HepG2 (cell line): ENCODE measurements around the gene PAIP2. TPM values are rescaled to one million over a fixed set of nuclear protein-coding genes. Genes with fewer than 3 reads are reported as not detected.

Experiments
- CBFB ChIP-seq: sonication (generic); formaldehyde crosslinking; IDR thresholded peaks from 2 replicates; pipeline ENCODE4 v1.4.0; 2020; ENCODE audit warnings: missing genetic modification reagents
- ELF4 ChIP-seq: sonication (generic); formaldehyde crosslinking; IDR thresholded peaks from 2 replicates; pipeline ENCODE4 v1.5.0; 2020; ENCODE audit warnings: missing genetic modification reagents, mild to moderate bottlenecking, moderate library complexity, borderline replicate concordance
- FOXC1 ChIP-seq: sonication (generic); formaldehyde crosslinking; IDR thresholded peaks from 2 replicates; pipeline ENCODE4 v1.8.0; 2022; ENCODE audit warnings: mild to moderate bottlenecking, missing genetic modification reagents, borderline replicate concordance
- HDAC2 ChIP-seq: sonication (generic); formaldehyde crosslinking; IDR thresholded peaks from 2 replicates; pipeline ENCODE4 v1.4.0; 2020; ENCODE audit warnings: missing genetic modification reagents
- IRF2 ChIP-seq: IDR thresholded peaks from 2 replicates; pipeline ENCODE4 v1.6.1; 2018; ENCODE audit warnings: missing genetic modification reagents, missing compliant biosample characterization
- KDM1A ChIP-seq: IDR thresholded peaks from 2 replicates; pipeline ENCODE4 v1.6.1; 2016; ENCODE audit warnings: missing compliant biosample characterization
- MIXL1 ChIP-seq: IDR thresholded peaks from 2 replicates; pipeline ENCODE4 v1.6.1; 2016
- NR2C2 ChIP-seq: sonication (generic); formaldehyde crosslinking; IDR thresholded peaks from 2 replicates; pipeline ENCODE4 v1.4.0; 2020; ENCODE audit warnings: missing genetic modification reagents, mild to moderate bottlenecking, moderate library complexity, borderline replicate concordance
- RAD21 ChIP-seq: fragments of 450-650 bp; formaldehyde crosslinking; IDR thresholded peaks from 2 replicates; pipeline ENCODE4 v1.5.0; 2020; ENCODE audit warnings: mild to moderate bottlenecking
- RCOR2 ChIP-seq: IDR thresholded peaks from 2 replicates; pipeline ENCODE4 v1.6.1; 2016; ENCODE audit warnings: missing biosample characterization, missing genetic modification reagents
- SMAD9 ChIP-seq: sonication (generic); formaldehyde crosslinking; IDR thresholded peaks from 2 replicates; pipeline ENCODE4 v1.5.1; 2020; ENCODE audit warnings: mild to moderate bottlenecking, missing genetic modification reagents
- STAG1 ChIP-seq: sonication (generic); formaldehyde crosslinking; IDR thresholded peaks from 2 replicates; pipeline ENCODE4 v1.4.0; 2020; ENCODE audit warnings: missing genetic modification reagents
- XRCC5 ChIP-seq: fragments of 200-400 bp; formaldehyde crosslinking; optimal IDR thresholded peaks from 2 replicates; pipeline ENCODE3; 2017; ENCODE audit warnings: mild to moderate bottlenecking, low read length
- polyA plus RNA-seq, 8 experiments: library from polyadenylated mRNA; depleted of rRNA in 3 of 8; stranded (reverse) in 7 of 8; unstranded in 1 of 8; fragments of >200 nt; fragmentation: Illumina TruSeq in 4 of 8; extraction: Trizol in 4 of 8; gene quantifications; 2 replicates each; pipeline versions ENCODE4 v1.2.1 to v1.2.3, GENCODE V29; 2011 to 2016; ENCODE audit warnings: low read depth in 4 of 8, missing spikeins in 1 of 8, mixed read lengths in 1 of 8; ENCODE audit not compliant: insufficient read depth in 1 of 8
- total RNA-seq, 5 experiments: library from RNA; depleted of rRNA; stranded (reverse); fragments of >200 nt; fragmentation: Illumina TruSeq; extraction: Trizol; gene quantifications; 2 replicates each; pipeline ENCODE4 v1.2.3, GENCODE V29; 2016; ENCODE audit warnings: low read depth in 1 of 5
- TF ChIP-seq, protein P1 (sequence below): sonication (generic); formaldehyde crosslinking; IDR thresholded peaks from 2 replicates; pipeline ENCODE4 v1.5.1; 2020; ENCODE audit warnings: missing genetic modification reagents, mild to moderate bottlenecking, borderline replicate concordance
- TF ChIP-seq, protein P2 (sequence below): sonication (generic); formaldehyde crosslinking; IDR thresholded peaks from 2 replicates; pipeline ENCODE4 v1.5.0; 2020; ENCODE audit warnings: mild to moderate bottlenecking, missing genetic modification reagents, moderate library complexity
- TF ChIP-seq, protein P3 (sequence below): sonication (generic); formaldehyde crosslinking; IDR thresholded peaks from 2 replicates; pipeline ENCODE4 v1.8.1; 2023; ENCODE audit warnings: missing genetic modification reagents, mild to moderate bottlenecking, borderline replicate concordance
- TF ChIP-seq, protein P4 (sequence below): sonication (generic); formaldehyde crosslinking; IDR thresholded peaks from 2 replicates; pipeline ENCODE4 v1.4.0; 2020; ENCODE audit warnings: missing genetic modification reagents
- TF ChIP-seq, protein P5 (sequence below): sonication (generic); formaldehyde crosslinking; IDR thresholded peaks from 2 replicates; pipeline ENCODE4 v1.4.0; 2020; ENCODE audit warnings: missing genetic modification reagents
- TF ChIP-seq, protein P6 (sequence below): sonication (generic); formaldehyde crosslinking; IDR thresholded peaks from 2 replicates; pipeline ENCODE4 v1.4.0; 2020; ENCODE audit warnings: missing genetic modification reagents

The PAIP2 gene
- total and polyA plus RNA-seq, 2 of the 13 experiments (the other 11 are each of a cell fraction or from before 2014, with no cell fraction given) = 61.5 to 76.3 TPM

DNA sequence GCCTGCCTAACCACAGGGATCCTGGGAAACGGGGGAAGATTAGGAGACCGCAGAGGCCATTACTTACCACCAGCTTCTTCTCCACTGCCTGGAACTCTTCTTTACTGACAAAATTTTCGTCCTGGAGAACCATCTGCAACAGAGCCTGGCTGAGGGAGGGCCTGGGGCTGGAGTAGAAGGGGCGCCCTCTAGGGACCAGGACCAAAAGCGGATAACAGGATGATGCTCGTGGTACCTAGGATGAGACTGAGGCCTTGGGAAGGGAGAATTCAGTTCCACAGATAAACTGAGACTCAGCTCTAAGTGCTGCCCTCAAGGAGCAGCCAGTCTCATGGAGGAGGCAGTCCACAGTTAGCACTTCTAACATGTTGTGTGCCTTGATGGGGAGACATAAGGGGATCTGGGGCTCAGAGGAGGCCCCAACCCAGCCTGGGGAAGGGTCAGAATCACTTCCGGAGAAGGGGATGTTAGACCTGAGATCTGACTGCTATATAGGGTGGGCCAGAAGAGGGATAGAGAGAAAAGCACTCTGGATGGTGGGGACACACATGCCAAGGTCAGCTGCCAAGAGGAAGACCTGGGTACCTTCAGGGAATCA, 61.0 kb downstream of the PAIP2 start (continued):
- TF ChIP-seq ELF4 (CRISPR knock-in tag) = 0 out of 2 replicates have a peak, but pooled peaks have one; percentile 8
- TF ChIP-seq, protein P1, sequence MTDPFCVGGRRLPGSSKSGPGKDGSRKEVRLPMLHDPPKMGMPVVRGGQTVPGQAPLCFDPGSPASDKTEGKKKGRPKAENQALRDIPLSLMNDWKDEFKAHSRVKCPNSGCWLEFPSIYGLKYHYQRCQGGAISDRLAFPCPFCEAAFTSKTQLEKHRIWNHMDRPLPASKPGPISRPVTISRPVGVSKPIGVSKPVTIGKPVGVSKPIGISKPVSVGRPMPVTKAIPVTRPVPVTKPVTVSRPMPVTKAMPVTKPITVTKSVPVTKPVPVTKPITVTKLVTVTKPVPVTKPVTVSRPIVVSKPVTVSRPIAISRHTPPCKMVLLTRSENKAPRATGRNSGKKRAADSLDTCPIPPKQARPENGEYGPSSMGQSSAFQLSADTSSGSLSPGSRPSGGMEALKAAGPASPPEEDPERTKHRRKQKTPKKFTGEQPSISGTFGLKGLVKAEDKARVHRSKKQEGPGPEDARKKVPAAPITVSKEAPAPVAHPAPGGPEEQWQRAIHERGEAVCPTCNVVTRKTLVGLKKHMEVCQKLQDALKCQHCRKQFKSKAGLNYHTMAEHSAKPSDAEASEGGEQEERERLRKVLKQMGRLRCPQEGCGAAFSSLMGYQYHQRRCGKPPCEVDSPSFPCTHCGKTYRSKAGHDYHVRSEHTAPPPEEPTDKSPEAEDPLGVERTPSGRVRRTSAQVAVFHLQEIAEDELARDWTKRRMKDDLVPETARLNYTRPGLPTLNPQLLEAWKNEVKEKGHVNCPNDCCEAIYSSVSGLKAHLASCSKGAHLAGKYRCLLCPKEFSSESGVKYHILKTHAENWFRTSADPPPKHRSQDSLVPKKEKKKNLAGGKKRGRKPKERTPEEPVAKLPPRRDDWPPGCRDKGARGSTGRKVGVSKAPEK (CRISPR knock-in tag) = no peak
- TF ChIP-seq RAD21 (CRISPR knock-in tag) = 0 out of 2 replicates have a peak, but pooled peaks have one; percentile 13
- TF ChIP-seq HDAC2 (CRISPR knock-in tag) = peak; percentile 54; the same call in 1 of the 2 replicates
- peak; percentile 56 for TF ChIP-seq STAG1 (CRISPR knock-in tag)
- TF ChIP-seq, protein P2, sequence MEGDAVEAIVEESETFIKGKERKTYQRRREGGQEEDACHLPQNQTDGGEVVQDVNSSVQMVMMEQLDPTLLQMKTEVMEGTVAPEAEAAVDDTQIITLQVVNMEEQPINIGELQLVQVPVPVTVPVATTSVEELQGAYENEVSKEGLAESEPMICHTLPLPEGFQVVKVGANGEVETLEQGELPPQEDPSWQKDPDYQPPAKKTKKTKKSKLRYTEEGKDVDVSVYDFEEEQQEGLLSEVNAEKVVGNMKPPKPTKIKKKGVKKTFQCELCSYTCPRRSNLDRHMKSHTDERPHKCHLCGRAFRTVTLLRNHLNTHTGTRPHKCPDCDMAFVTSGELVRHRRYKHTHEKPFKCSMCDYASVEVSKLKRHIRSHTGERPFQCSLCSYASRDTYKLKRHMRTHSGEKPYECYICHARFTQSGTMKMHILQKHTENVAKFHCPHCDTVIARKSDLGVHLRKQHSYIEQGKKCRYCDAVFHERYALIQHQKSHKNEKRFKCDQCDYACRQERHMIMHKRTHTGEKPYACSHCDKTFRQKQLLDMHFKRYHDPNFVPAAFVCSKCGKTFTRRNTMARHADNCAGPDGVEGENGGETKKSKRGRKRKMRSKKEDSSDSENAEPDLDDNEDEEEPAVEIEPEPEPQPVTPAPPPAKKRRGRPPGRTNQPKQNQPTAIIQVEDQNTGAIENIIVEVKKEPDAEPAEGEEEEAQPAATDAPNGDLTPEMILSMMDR (CRISPR knock-in tag) = peak; percentile 78
- TF ChIP-seq RCOR2 (CRISPR knock-in tag) = 0 out of 2 replicates have a peak, but pooled peaks have one; percentile 18
- peak; percentile 50; the same call in 1 of the 2 replicates for TF ChIP-seq FOXC1 (CRISPR knock-in tag)
- 0 out of 2 replicates have a peak, but pooled peaks have one; percentile 17 for TF ChIP-seq IRF2 (CRISPR knock-in tag)
- no peak for TF ChIP-seq MIXL1 (CRISPR knock-in tag)
- peak; percentile 75 for TF ChIP-seq XRCC5
- TF ChIP-seq, protein P3, sequence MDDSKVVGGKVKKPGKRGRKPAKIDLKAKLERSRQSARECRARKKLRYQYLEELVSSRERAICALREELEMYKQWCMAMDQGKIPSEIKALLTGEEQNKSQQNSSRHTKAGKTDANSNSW (CRISPR knock-in tag) = no peak
- TF ChIP-seq, protein P4, sequence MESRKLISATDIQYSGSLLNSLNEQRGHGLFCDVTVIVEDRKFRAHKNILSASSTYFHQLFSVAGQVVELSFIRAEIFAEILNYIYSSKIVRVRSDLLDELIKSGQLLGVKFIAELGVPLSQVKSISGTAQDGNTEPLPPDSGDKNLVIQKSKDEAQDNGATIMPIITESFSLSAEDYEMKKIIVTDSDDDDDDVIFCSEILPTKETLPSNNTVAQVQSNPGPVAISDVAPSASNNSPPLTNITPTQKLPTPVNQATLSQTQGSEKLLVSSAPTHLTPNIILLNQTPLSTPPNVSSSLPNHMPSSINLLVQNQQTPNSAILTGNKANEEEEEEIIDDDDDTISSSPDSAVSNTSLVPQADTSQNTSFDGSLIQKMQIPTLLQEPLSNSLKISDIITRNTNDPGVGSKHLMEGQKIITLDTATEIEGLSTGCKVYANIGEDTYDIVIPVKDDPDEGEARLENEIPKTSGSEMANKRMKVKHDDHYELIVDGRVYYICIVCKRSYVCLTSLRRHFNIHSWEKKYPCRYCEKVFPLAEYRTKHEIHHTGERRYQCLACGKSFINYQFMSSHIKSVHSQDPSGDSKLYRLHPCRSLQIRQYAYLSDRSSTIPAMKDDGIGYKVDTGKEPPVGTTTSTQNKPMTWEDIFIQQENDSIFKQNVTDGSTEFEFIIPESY (CRISPR knock-in tag) = peak; percentile 98
- TF ChIP-seq, protein P5, sequence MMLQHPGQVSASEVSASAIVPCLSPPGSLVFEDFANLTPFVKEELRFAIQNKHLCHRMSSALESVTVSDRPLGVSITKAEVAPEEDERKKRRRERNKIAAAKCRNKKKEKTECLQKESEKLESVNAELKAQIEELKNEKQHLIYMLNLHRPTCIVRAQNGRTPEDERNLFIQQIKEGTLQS = 0 out of 2 replicates have a peak, but pooled peaks have one; percentile 20
- TF ChIP-seq, protein P6, sequence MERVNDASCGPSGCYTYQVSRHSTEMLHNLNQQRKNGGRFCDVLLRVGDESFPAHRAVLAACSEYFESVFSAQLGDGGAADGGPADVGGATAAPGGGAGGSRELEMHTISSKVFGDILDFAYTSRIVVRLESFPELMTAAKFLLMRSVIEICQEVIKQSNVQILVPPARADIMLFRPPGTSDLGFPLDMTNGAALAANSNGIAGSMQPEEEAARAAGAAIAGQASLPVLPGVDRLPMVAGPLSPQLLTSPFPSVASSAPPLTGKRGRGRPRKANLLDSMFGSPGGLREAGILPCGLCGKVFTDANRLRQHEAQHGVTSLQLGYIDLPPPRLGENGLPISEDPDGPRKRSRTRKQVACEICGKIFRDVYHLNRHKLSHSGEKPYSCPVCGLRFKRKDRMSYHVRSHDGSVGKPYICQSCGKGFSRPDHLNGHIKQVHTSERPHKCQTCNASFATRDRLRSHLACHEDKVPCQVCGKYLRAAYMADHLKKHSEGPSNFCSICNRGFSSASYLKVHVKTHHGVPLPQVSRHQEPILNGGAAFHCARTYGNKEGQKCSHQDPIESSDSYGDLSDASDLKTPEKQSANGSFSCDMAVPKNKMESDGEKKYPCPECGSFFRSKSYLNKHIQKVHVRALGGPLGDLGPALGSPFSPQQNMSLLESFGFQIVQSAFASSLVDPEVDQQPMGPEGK (CRISPR knock-in tag) = 0 out of 2 replicates have a peak, but pooled peaks have one; percentile 26
- TF ChIP-seq SMAD9 (CRISPR knock-in tag) = no peak
- peak; percentile 90 for TF ChIP-seq KDM1A (CRISPR knock-in tag)
- no peak for TF ChIP-seq NR2C2 (CRISPR knock-in tag)
- 0 out of 2 replicates have a peak, but pooled peaks have one; percentile 36 for TF ChIP-seq CBFB (CRISPR knock-in tag)
